Effector CD4-positive, alpha-beta T cell (primary cell): ENCODE measurements around the gene ATP6V1C2.
"Not testable (repeated sequence)": the region's sequence is repeated elsewhere in the genome, so short reads cannot be mapped to it uniquely, and the experiment has no call there.

ENCODE experiments used
- DNase-seq: peaks from one replicate; pipeline ENCODE4 v3.0.0-alpha.2; 2020

Gene ATP6V1C2

DNA sequence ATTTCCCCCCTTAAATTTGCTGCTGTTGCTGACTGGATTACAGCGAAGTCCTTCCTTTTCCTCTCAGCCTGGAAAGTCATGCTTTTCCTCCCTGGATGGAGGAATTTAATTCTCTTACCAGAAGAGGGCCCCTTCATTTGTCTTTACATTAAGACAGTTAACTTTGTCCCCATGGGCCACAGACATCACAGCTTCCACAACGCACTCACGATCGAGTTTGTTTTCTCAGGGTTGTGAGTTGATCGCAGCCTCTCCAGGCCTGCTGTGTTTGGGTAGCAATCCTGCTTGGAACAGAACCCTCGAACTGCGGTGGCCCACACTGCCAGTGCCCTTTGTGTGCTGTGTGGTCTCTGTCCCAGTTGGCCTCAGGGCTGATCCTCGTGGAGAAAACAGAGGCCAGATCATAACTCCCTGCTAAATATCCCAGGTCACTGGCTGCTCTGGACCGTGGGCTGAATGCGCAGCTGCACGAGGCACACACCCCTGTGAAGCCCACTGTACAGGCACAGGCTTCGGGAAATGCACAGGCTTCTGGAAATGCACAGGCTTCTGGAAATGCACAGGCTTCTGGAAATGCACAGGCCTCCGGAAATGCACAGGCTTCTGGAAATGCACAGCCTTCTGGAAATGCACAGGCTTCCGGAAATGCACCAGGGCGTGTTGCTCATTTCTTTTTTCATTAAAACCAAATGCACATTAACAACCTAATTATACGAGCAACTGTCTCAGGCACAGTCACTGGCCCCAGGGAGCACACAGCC, 93.3 kb downstream of the ATP6V1C2 start:
- no peak for DNase-seq

DNA sequence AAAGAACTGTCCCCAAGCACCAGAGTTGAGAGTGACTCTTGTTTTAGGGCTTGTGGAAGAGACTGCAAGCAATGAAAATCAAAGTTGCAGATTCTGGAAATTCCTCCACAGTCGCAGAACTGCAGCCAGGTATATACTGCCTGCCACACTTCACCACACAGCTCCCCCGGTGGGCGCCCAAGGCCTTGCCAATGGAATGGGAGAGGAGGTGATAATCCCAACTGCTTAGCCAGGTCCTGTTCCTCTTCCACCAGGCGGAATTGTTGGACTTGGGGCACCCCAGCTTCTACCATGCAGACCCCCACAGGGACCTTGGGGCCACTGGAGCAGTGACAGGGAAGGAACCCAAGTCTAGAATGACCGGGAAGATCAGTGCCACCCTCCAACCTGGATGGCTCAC, 96.0 kb downstream of the ATP6V1C2 start:
- no peak for DNase-seq

DNA sequence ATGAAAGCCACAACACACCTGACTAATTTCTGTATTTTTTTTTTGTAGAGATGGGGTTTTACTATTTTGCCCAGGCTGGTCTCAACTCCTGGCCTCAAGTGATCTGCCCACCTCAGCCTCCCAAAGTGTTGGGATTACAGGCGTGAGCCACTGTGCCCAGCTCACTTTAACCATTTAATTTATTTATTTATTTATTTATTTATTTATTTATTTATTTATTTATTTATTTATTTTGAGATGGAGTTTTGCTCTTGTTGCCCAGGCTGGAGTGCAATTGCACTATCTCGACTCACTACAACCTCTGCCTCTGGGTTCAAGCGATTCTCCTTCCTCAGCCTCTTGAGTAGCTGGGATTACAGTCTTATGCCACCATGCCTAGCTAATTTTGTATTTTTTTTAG, 96.9 kb downstream of the ATP6V1C2 start:
- not testable (repeated sequence) for DNase-seq

DNA sequence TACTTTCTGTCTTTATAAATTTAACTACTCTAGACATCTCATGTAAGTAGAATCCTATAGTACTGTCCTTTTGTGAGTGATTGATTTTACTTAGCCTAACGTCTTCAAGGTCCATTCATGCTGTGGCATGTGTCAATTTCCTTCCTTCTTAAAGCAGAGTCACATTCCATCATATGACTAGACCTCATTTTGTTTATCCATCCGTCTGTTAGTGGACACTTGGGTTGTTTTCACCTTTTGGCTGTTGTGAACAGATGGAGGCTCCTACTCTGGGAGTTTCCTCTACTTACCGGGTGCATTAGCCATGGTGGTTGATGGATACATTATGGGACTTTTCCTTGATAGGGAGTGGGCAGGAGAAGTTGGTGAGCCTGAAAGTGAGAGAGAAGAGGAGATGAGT, 97.6 kb downstream of the ATP6V1C2 start:
- DNase-seq = no peak

DNA sequence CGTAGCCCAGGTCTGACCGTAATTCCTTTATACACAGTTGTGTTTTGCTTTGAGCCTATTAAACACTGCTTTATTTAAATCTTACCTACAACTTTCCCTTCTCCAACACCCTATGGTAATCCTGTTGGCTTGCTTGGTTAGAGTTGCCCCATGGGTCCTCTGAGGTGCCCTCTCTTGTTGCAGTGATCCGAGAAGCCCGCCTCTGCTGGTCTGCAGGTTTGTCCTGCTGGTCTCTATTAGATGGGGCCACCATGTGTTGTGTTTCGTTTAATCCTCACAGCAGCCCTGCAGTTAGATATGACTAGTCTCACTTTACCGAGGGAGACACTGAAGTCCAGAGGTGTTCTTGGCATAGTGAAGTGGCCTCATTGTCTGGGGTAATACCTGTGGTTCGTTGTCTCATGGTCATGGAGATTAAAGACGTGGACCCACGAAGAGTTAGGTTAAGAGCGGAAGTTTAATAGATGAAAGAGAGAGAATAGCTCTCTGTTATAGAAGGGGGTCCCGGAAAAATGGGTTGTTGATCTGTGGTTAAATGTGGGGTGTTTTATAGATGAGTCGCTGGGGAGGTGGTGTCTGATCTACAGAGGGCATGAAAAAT, 98.4 kb downstream of the ATP6V1C2 start:
- no peak for DNase-seq

DNA sequence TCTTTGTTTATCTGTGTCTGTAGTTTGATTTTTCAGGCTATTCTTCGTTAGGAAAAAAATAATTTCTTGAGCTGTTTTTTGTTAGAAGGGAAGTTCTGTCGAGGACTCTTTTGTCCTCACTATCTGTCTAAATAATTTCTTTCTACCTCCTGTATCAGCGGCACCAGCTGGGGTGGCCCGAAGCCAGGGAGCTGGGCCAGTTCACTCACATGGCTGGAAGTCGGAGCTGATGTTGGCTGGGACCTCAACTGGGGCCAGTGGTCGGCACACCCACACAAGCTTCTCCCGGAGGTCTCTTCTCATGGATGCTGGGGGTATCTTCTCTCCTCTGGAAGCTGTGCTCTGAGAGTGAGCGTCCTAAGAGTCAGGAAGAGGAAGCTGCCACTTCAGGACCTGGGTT, 99.1 kb downstream of the ATP6V1C2 start:
- no peak for DNase-seq

DNA sequence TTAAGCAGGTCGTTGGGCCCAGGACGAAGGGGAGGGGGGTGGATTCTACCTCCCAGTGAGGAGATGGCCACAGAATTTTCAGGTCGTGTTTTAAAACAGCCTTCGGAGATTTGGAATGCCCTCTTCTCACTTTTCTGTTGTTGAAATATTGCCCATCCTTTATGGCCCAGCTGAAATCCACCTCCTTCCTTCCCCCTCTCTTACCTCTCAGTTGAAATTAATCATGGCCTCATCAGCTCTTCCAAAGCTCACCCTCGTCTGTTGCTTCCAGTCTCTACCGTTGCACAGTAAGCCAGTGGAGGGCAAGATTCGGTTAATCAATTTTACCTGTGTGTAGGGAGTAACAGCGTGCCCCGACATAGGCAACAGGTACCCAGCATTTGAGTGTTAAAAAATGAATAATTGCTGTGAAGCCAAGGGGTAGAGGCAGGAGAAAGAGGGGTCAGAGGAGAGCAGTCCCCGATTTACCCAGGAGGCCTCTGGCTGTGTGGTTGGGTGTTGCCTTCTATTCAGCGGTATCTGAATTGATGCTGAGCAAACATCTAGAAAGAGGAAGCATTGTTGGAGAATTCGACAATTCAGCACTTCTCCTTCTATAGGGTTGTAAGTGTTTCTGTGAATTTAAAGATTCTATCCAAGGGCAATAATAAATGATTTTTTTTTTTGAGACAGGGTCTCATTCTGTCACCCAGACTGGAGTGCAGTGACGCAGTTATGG, 99.7 kb downstream of the ATP6V1C2 start:
- no peak for DNase-seq

DNA sequence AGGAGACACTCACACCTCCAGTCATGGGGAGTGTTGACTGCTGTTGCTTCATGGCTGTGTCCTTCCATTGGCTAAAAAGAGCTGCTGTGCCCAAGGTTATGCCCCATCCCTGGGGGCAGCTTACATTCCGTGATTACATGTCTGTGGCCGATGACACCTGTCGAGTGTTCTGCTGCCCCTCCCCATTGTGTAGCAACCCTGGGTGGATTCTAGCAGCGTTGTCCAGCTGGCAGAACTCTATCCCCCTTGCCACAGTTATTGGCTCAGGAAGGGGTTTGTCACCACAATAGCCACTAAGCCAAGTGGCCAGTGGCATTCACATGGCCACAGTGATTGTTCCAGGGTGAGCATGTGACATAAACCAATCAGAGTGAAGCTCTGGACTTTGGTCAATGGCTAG, 102.8 kb downstream of the ATP6V1C2 start:
- no peak for DNase-seq

DNA sequence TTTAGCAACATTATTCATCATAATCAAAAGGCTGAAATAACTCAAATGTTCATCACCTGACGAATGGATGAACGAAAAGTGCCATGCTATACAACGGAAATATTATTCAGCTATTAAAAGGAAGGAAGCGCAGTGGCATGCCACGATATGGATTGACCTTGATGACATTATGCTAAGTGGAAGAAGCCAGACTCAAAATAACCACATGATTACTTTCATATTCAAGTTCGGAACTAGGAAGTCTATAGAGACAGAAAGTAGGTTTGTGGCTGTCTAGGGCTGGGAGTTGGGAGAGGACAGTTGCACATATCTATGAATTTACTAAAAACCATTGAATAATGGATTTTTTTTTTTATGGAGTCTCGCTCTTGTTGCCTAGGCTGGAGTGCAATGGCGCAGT, 104.6 kb downstream of the ATP6V1C2 start:
- DNase-seq = no peak

DNA sequence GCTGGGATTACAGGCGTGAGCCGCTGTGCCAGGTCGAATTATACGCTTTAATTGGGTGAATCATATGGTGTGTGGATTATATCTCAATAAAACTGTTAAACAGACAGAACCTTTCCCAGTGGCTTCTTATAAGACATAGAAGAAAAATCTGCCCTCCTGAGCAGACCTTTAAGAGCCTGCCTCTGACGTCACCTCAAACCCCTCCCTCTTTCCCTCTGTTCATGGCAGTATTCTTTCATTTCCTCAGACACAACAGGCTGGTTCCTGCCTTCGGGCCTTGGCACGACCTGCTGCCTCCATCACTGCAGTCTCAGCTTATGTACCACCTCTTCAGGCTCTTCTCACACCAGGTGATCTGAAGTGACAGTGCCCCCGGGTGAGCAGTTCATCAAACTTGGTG, 105.2 kb downstream of the ATP6V1C2 start:
- no peak for DNase-seq

DNA sequence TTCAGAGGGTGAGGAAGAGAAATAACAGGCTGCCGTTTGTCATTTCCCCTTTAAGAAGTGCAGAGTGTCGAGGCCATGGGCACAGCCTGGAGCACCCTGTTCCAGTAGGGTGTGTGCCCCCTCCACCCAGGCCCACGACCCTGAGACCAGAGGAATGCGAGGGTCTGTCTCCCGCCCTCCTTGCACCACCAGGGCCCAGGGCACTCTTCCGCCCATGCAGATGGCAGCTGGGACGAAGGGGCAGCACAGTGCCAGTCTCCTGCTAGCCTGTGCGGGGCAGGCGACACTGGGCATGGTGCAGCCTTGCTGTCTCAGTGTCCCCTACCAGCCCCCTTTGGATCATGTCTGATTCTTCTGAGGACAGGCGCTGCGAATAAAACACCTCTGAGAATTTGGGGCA, 106.9 kb downstream of the ATP6V1C2 start:
- DNase-seq = no peak

DNA sequence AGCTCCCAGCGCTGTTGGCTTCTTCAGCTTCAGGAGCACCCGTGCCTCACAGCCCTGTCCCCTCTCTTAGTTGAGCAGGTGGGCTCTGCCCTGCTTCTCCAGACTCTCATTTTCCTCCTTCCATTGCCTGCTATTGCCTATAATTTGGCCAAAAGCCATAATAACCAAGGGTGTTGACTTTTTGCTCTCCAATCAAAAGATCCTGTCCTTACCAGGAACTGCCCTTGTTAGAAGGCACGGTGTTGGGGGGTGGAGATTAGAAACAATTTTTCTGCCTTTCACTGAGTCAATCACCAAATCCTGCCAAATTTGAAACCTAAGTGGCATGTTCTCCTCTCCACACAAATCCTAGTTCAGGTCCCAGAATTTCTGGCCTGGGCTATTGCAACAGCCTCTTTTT, 107.9 kb downstream of the ATP6V1C2 start:
- no peak for DNase-seq

DNA sequence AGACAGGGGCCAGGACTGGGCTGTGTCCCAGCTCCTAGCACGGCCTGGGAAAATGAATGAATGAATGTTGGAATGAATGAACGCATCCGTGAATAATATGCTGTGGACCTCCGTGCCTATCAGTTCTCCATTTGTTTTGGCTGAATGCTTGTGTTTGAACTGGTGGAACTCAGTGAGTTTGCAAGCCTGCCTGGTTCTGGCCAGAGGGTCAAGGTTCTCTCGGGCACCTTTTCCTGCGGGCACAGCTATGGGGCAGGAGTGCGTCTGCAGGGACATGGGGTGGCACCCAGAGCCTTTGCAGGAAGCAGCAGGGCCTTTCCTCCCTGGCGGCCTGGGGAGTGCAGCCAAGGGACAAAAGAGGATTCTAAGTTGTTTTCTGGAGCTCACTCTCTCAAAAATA, 108.8 kb downstream of the ATP6V1C2 start:
- no peak for DNase-seq

DNA sequence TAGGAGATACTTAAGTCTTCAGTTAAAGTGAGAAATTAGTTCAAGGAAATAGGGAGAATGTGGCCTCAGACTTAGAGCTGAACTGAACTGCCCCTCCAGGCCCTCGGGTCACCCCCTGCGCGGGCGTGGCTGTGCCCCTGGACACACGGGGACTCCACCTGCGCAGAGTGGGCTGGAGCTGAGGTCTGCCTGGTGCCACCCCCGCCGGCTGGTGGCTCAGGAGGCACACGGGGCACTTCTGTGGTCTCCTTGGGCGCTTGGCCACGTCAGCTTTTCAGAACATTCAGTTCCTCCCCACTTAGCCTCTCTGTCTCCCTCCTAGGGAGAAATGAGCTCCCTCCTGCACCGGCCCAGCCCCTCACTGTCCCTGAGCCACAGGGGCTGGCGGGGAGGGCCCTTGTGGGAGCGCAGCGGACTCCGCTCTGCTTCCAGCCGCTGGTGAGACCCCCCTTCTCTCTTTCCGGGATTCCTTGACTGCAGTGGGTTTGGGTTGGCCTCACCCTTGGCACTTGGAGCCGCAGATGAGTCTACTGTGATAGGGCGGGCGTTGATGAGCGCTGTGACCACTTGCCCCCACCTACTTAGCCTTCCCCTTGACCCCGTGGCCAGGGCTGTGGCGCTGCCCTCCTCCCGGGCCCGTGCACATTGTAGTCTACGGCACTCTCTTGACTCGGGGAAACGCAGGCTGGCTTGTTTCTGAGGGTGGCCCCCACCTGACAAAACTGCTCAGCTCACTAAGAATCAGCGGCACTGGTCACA, 109.4 kb downstream of the ATP6V1C2 start:
- DNase-seq = no peak

DNA sequence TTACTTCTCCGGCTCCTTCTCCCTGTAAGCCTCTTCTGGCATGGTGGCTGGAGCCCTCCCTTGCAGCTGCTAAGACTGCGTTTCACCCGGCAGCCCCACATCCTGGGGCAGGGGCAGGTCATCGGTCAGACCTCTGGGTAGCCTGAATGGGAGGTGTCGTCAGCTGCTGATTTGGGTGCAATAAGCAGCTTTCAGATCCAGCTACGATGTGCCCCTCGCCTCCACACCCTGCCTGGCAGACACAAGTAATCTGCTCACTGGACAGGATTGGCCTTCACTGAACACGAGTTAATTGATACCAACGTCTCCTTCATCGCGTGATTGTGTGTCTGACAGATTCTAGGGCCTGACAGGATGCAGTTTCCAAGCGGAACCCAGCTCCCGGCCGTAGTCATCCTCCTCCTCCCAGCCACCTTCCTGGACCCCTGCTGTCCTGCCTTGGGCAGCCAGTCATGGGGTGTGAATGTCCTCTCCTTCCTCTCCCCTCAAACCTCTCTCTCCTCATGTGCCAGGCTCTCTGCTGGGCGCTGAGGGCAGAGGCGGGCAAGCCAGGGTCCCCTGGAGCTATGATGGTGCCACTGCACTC, 110.1 kb downstream of the ATP6V1C2 start:
- DNase-seq = no peak

DNA sequence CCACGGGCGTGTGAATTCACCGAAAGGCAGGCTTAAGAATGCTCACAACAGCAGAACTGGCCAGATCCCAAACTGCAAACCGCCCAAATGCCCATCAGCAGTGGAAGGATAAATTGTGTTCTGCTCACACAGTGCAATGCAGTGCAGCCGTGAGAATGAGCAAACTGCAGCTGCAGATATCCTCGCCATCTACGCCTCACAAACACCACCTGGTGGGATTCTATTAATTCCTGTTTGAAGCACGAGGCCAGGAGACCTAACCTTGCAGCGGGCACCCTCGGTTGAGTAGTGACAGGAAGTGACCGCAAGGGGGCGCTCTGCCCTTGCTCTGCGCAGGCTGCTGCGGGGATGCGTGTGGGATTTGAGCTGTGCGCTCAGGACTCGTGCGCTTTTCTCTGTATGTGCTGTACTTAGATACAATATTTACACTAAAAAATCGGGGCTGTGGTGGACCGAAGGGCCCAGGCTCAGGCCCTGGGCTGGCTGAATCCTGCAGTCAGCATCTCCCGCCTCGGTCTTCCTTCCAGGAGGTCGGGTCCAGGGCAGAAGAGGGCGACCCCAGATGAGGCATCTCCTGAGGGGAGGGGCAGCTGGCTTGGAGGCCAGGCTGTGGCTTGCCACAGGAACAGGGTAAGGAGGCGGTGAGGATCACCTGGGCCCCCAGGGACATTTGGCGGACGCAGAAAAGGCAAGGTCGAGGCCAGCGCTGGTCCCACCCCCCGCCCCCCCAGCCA, 110.9 kb downstream of the ATP6V1C2 start:
- peak; percentile 78 for DNase-seq

DNA sequence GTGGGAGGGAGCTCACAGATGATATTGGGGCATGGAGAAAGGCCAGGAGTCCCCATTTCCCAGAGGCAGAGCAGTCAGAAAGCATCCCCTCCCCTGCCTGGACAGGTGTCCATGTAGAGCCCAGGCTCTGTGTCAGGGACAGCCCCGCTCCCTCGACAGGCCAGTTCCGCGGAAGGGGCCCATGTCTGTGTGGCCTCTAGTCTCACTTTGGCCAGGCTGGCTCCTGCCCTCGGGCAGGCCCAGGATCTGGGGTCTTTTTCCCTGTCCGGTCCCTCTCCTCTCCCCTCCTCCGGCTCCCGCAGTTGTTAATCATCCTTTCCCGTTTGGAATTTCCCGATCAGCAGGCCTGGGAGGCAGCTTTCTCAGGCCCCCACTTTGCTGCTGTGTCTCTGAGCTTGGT, 111.6 kb downstream of the ATP6V1C2 start:
- DNase-seq = no peak

DNA sequence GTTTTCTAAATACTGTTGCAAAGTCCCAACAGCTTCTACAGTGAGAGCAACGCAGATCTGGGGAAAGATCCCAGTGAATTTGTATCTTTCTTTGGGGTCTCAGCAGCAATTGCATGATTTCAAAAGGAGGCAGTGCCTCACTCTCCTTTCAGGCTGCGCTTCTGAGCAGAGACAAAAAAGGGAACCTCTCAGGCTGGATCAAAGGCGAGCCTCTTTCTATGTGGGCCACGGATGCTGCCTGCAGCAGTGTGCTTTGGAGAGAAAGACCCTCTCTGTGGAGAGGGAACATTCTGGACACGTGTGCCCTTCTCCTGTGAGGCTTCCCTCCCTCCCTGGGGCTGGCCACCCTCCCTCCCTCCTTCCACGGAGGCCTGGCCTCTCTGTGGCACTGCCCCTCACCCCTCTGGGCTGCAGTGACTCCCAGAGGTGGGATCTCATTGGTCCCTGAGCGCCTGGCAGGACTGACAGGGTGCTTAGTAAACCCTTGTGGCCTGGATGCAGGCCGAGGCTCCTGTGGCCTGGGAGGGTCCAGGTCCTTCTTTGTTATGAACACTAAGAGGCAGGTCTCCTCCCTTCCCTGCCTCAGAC, 112.7 kb downstream of the ATP6V1C2 start:
- DNase-seq = no peak
